H1 (cell line): Measurements from ENCODE around the gene SKIDA1. TPM values are rescaled to one million over a fixed set of nuclear protein-coding genes. Genes with fewer than 3 reads are reported as not detected.

Source experiments
- CBX5 ChIP-seq: fragments of 300-800, 300-1000 bp; sonication (generic); IDR thresholded peaks from 2 replicates; pipeline ENCODE4 v1.7.1; 2016; ENCODE audit warnings: antibody characterized with exemption, low read length, low read depth
- FOSL1 ChIP-seq: IDR thresholded peaks from 2 replicates; pipeline ENCODE4 v1.6.1; 2011; ENCODE audit warnings: mild to moderate bottlenecking, low read depth, low read length, moderate library complexity; ENCODE audit not compliant: insufficient read depth
- PHF8 ChIP-seq: fragments of 200-600 bp; sonication (generic); conservative IDR thresholded peaks from 2 replicates; pipeline ENCODE4 v1.7.1; 2012; ENCODE audit warnings: low read depth, mild to moderate bottlenecking, inconsistent platforms, low read length, moderate library complexity
- RFX5 ChIP-seq: IDR thresholded peaks from 2 replicates; pipeline ENCODE4 v1.6.1; 2011; ENCODE audit warnings: low read depth, low read length, improper control_type of control experiment, borderline replicate concordance
- polyA plus RNA-seq, 7 experiments: library from polyadenylated mRNA; depleted of rRNA in 3 of 7; stranded (reverse) in 5 of 7; unstranded in 2 of 7; fragments of >200 nt in 5 of 7; fragments of 200-250 nt in 2 of 7; gene quantifications; 1 replicate in 5 of 7; 2 replicates in 1 of 7; 4 replicates in 1 of 7; pipeline versions ENCODE4 v1.2.1 to v1.2.3, GENCODE V29; 2011 to 2013; ENCODE audit warnings: missing spikeins in 2 of 7, mixed read lengths in 2 of 7
- total RNA-seq: library from RNA; stranded (reverse); fragmentation: NEBNext Ultra II Directional; extraction: Animal tissue kit (Norgen Biotek cat#: 25700); gene quantifications from 2 replicates; pipeline ENCODE4 v1.2.1, GENCODE V29; 2021

Gene SKIDA1
- total and polyA plus RNA-seq, 2 of the 8 experiments (the other 6 are each of a cell fraction or from before 2014, with no cell fraction given): 1.5 to 8.0 TPM

DNA sequence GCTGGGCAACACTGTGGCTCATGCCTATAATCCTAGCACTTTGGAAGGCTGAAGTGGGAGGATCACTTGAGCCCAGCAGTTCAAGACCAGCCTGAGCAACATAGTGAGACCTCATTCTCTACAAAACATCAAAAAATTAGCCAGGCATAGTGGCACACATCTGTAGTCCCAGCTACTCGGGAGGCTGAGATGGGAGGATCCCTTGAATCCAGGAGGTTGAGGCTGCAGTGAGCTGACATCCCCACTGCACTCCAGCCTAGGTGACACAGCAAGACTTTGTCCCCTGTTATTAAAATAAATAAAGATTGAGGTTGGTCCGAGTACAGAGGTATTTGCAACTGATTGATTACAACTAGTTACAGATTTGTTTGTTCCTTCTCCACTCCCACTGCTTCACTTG, 44.1 kb downstream of the SKIDA1 start (continued):
- no peak for TF ChIP-seq FOSL1
- TF ChIP-seq RFX5: no peak
- TF ChIP-seq CBX5: no peak
- TF ChIP-seq PHF8: no peak
